GM12872 (cell line): ENCODE data around the gene NPDC1.

Experiments used
- TF ChIP-seq, protein P1 (sequence below): IDR thresholded peaks from 3 replicates; pipeline ENCODE4 v1.5.1; 2011; ENCODE audit warnings: low read depth, mild to moderate bottlenecking, low read length, moderate library complexity; ENCODE audit not compliant: insufficient read depth

NPDC1 gene

DNA sequence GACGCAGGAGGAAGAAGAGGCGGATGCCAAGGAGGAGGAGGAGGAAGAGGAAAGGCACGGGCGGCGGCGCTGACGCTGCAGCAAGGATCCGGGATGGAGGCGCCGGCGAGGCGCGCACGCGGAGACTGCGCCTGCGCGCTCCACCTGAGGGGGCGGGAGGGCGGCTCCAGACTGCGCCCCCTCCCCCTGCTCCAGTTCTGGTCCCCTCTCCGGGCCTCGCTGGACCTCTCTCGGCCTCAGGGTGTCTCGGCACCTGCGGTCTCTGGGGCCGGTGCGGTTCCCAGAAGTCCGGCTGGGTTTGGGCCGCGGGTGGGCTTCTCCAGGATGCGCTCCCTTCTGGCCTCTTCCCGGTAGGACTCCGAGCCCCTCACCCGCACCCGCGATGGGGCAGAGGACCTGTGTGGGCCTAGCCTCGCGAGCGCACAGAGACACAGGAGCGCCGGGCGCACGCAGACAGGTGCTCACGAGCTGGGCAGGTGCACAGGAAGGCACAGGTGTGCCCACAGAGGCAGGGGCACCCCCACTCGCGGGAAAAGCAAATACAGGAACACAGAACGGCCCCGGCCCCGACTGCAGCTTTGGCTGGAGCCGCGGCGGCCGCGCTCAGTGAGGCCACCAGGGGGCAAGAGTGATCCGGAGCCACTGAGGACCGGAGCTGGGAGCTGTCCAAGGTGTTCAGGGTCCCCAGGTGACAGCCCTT is at the start of gene NPDC1:
Gene NPDC1 (minus strand): TSS at position 90 of the 700 bp plus-strand sequence. CDS start 188 bp downstream, outside the sequence.
- TF ChIP-seq, protein P1, sequence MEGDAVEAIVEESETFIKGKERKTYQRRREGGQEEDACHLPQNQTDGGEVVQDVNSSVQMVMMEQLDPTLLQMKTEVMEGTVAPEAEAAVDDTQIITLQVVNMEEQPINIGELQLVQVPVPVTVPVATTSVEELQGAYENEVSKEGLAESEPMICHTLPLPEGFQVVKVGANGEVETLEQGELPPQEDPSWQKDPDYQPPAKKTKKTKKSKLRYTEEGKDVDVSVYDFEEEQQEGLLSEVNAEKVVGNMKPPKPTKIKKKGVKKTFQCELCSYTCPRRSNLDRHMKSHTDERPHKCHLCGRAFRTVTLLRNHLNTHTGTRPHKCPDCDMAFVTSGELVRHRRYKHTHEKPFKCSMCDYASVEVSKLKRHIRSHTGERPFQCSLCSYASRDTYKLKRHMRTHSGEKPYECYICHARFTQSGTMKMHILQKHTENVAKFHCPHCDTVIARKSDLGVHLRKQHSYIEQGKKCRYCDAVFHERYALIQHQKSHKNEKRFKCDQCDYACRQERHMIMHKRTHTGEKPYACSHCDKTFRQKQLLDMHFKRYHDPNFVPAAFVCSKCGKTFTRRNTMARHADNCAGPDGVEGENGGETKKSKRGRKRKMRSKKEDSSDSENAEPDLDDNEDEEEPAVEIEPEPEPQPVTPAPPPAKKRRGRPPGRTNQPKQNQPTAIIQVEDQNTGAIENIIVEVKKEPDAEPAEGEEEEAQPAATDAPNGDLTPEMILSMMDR, result peak; percentile 94

DNA sequence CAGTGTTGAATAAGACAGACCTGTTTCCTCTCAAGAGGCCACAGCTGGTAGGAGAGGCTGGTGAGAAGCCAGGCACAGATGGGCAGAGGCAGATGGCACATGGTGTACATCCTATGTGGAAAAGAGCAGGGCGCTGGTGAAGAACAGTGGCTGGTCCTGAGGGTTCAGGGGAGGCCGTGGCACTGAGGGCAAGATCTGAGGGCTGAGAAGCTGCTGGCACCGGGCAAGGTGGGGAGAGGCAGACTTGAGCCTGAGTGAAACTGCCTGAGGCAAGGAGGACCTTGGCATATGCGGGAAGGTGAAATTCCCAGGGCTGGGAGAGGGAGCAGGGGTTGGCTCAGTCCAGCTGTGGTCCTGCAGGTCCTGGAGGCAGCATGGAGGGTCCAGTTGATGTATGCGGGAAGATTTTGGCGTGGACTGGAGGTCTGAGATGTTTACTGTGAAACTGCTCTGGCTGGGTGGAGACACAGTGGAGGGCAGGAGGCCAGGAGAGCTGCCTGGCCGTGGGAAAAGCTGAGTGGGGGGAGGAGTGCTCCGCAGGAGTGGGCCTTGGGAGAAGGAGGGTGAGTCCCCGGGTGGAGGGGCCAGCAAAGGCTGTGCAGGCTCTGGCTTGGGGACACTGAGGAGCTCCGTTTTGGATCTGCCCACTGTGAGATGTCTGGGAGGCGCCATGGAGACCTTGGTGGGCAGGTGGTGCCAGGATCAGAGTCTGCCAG is 43.4 kb upstream of the NPDC1 start:
- TF ChIP-seq, protein P1, result no peak

DNA sequence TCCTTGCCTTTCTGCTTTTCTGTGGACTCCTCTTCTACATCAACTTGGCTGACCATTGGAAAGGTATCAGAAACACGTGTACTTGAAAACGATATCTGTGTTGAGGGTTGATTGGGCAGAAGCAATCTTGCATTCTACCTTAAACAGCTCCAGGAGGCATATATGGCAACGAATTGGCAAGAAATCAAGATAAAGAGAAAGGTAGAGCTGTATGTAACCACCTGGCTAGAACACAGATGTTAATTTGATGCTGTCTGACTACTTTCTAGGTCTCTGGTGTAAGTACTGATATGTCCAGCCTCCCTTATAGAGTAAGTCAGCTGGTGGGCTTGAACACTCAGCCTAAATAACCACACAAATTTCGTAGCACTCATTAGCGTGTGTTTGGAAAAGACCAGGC is 42.1 kb upstream of the NPDC1 start:
- TF ChIP-seq, protein P1, result no peak

GRCh38 chr9:137087409-137087925 is 41.5 kb upstream of the NPDC1 start:
- TF ChIP-seq, protein P1, result no peak

GRCh38 chr9:137086531-137087408 is 40.8 kb upstream of the NPDC1 start, which contains the start of gene MAN1B1:
Gene MAN1B1, plus strand, starts transcription at chr9:137086985. Its CDS starts 15 bp downstream, at chr9:137087000.
- TF ChIP-seq, protein P1, result no peak

GRCh38 chr9:137085920-137086530 is 40.0 kb upstream of the NPDC1 start:
- TF ChIP-seq, protein P1, result no peak
